ENCODE measurements around the gene LRP1-AS.

The LRP1-AS gene

GRCh38 chr12:57176139-57176477 lies 28.7 kb upstream of the LRP1-AS start:
- H3K36me3 ChIP-seq: peaks cover 0 to 100% (median 30%) of the 10 kb centered on the region in 11 experiments; a peak in 16 of 22 replicates
- no peak overlapping the region for H3K9ac ChIP-seq
- H3K4me3 ChIP-seq: no peak overlapping the region
- no peak overlapping the region for H3K4me2 ChIP-seq
- H3K27ac ChIP-seq: no peak overlapping the region
- H3K9me3 ChIP-seq (replicated peaks in 1 of 11): no peaks in the 10 kb centered on the region
- H3K4me1 ChIP-seq: peaks cover 0 to 34% (median 22%) of the 10 kb centered on the region in 10 experiments; a peak in 15 of 20 replicates
- H3K27me3 ChIP-seq: no peaks in the 10 kb centered on the region
- H4K20me1 ChIP-seq: peaks cover 0 to 92% (median 0%) of the 10 kb centered on the region in 11 experiments; a peak in 6 of 22 replicates
- no peak for TF ChIP-seq Cebpa-rat (IDR thresholded peaks at IDR 0.05)

GRCh38 chr12:57175428-57176138 lies 28.2 kb upstream of the LRP1-AS start:
- Histone ChIP-seq H4K20me1 (peaks cover 0 to 92% (median 0%) of the 10 kb centered on the region in 11 experiments; a peak in 6 of 22 replicates), H3K36me3 (peaks cover 0 to 100% (median 30%) of the 10 kb centered on the region in 11 experiments; a peak in 16 of 22 replicates), H3K4me1 (peaks cover 0 to 38% (median 22%) of the 10 kb centered on the region in 10 experiments; a peak in 15 of 20 replicates), H3K27me3 (no peaks in the 10 kb centered on the region), H3K27ac (no peak overlapping the region), H3K4me2 (no peak overlapping the region), H3K9me3 (replicated peaks in 1 of 11) (no peaks in the 10 kb centered on the region), H3K9ac (no peak overlapping the region), H3K4me3 (no peak overlapping the region)
- no peak for TF ChIP-seq Cebpa-rat (IDR thresholded peaks at IDR 0.05)

GRCh38 chr12:57173683-57174082 lies 26.3 kb upstream of the LRP1-AS start:
- Histone ChIP-seq H3K4me2 (peak overlapping the region in 8 of 11 experiments; percentile 17 to 49 (median 37); a peak in 14 of 22 replicates), H3K4me1 (peaks cover 0 to 52% (median 23%) of the 10 kb centered on the region in 10 experiments; a peak in 15 of 20 replicates), H3K9ac (no peak overlapping the region; a peak in 1 of 22 replicates), H3K9me3 (replicated peaks in 1 of 11) (no peaks in the 10 kb centered on the region), H3K4me3 (no peak overlapping the region), H3K36me3 (peaks cover 0 to 100% (median 23%) of the 10 kb centered on the region in 11 experiments; a peak in 16 of 22 replicates), H4K20me1 (peaks cover 0 to 88% (median 0%) of the 10 kb centered on the region in 11 experiments; a peak in 6 of 22 replicates), H3K27ac (0 out of 22 replicates have a peak overlapping the region, but pooled peaks of 1 of the 11 experiments have one; percentile 4), H3K27me3 (no peaks in the 10 kb centered on the region)
- TF ChIP-seq Cebpa-rat (IDR thresholded peaks at IDR 0.05): no peak

- Histone ChIP-seq H3K9ac (no peak overlapping the region), H3K27me3 (no peaks in the 10 kb centered on the region), H3K4me3 (no peak overlapping the region), H3K4me1 (peaks cover 0 to 58% (median 24%) of the 10 kb centered on the region in 10 experiments; a peak in 16 of 20 replicates), H3K36me3 (peaks cover 0 to 100% (median 23%) of the 10 kb centered on the region in 11 experiments; a peak in 16 of 22 replicates), H3K9me3 (replicated peaks in 1 of 11) (no peaks in the 10 kb centered on the region), H4K20me1 (peaks cover 0 to 88% (median 0%) of the 10 kb centered on the region in 11 experiments; a peak in 6 of 22 replicates), H3K4me2 (peak overlapping the region in 7 of 11 experiments; percentile 18 to 49 (median 38); a peak in 9 of 22 replicates), H3K27ac (no peak overlapping the region)
- TF ChIP-seq Cebpa-rat (IDR thresholded peaks at IDR 0.05): no peak
Measured at GRCh38 chr12:57173089-57173488, 25.7 kb upstream of the LRP1-AS start.

GRCh38 chr12:57171668-57172067 lies 24.2 kb upstream of the LRP1-AS start:
- H3K4me2 ChIP-seq: no peak overlapping the region
- H3K36me3 ChIP-seq: peaks cover 0 to 100% (median 29%) of the 10 kb centered on the region in 11 experiments; a peak in 17 of 22 replicates
- TF ChIP-seq Cebpa-rat (IDR thresholded peaks at IDR 0.05): no peak
- peaks cover 9 to 63% (median 32%) of the 10 kb centered on the region in 10 experiments for H3K4me1 ChIP-seq
- no peak overlapping the region for H3K27ac ChIP-seq
- no peak overlapping the region for H3K4me3 ChIP-seq
- no peak overlapping the region for H3K9ac ChIP-seq
- H3K27me3 ChIP-seq: no peaks in the 10 kb centered on the region
- peaks cover 0 to 88% (median 0%) of the 10 kb centered on the region in 11 experiments; a peak in 5 of 22 replicates for H4K20me1 ChIP-seq
- H3K9me3 ChIP-seq (replicated peaks in 1 of 11): no peaks in the 10 kb centered on the region

GRCh38 chr12:57170927-57171326 lies 23.5 kb upstream of the LRP1-AS start:
- Histone ChIP-seq H3K27me3 (no peaks in the 10 kb centered on the region), H3K4me2 (no peak overlapping the region), H3K4me3 (no peak overlapping the region), H3K36me3 (peaks cover under 1 to 100% (median 24%) of the 10 kb centered on the region in 11 experiments; a peak in 17 of 22 replicates), H3K4me1 (peaks cover 17 to 69% (median 34%) of the 10 kb centered on the region in 10 experiments), H3K9ac (0 out of 22 replicates have a peak overlapping the region, but pooled peaks of 1 of the 11 experiments have one; percentile 14), H3K9me3 (replicated peaks in 1 of 11) (no peaks in the 10 kb centered on the region), H4K20me1 (peaks cover 0 to 81% (median 0%) of the 10 kb centered on the region in 11 experiments; a peak in 5 of 22 replicates), H3K27ac (no peak overlapping the region)
- no peak for TF ChIP-seq Cebpa-rat (IDR thresholded peaks at IDR 0.05)

GRCh38 chr12:57170408-57170807 lies 23.0 kb upstream of the LRP1-AS start:
- Histone ChIP-seq H3K9me3 (replicated peaks in 1 of 11) (no peaks in the 10 kb centered on the region), H3K36me3 (peaks cover 0 to 100% (median 24%) of the 10 kb centered on the region in 11 experiments; a peak in 17 of 22 replicates), H4K20me1 (peaks cover 0 to 76% (median 0%) of the 10 kb centered on the region in 11 experiments; a peak in 5 of 22 replicates), H3K9ac (0 out of 22 replicates have a peak overlapping the region, but pooled peaks of 1 of the 11 experiments have one; percentile 14), H3K4me2 (no peak overlapping the region), H3K4me3 (no peak overlapping the region), H3K27ac (no peak overlapping the region), H3K4me1 (peaks cover 22 to 74% (median 37%) of the 10 kb centered on the region in 10 experiments), H3K27me3 (no peaks in the 10 kb centered on the region)
- TF ChIP-seq Cebpa-rat (IDR thresholded peaks at IDR 0.05): no peak

- Histone ChIP-seq H3K9ac (no peak overlapping the region; a peak in 1 of 22 replicates), H4K20me1 (peaks cover 0 to 71% (median 0%) of the 10 kb centered on the region in 11 experiments; a peak in 5 of 22 replicates), H3K36me3 (peaks cover 0 to 100% (median 26%) of the 10 kb centered on the region in 11 experiments; a peak in 17 of 22 replicates), H3K4me1 (peaks cover 22 to 79% (median 38%) of the 10 kb centered on the region in 10 experiments), H3K4me2 (no peak overlapping the region), H3K9me3 (replicated peaks in 1 of 11) (no peaks in the 10 kb centered on the region), H3K27ac (no peak overlapping the region), H3K27me3 (no peaks in the 10 kb centered on the region), H3K4me3 (no peak overlapping the region)
- TF ChIP-seq Cebpa-rat (IDR thresholded peaks at IDR 0.05): no peak
Measured at GRCh38 chr12:57169969-57170368, 22.6 kb upstream of the LRP1-AS start.
